HG02763 (cell line): Measurements from ENCODE around the gene PRSS2.
A peak's percentile ranks its signal among the peaks of the same experiment; 100 is the strongest.
"Not testable (repeated sequence)": the region's sequence is repeated elsewhere in the genome, so short reads cannot be mapped to it uniquely, and the experiment has no call there.

Source experiments
- ATAC-seq: cut with Tn5 transposase; IDR thresholded peaks from one replicate; pipeline ENCODE4 v1.9.1; 2021; ENCODE audit warnings: mild to moderate bottlenecking, moderate library complexity; ENCODE audit not compliant: unreplicated experiment

Gene PRSS2

GRCh38 chr7:142770661-142771352 is at the start of gene PRSS2:
Gene PRSS2, plus strand, starts transcription at chr7:142770970. Its CDS starts 13 bp downstream, at chr7:142770983.
- no peak for ATAC-seq

- no peak for ATAC-seq
These were observed 49.8 kb upstream of the PRSS2 start for GRCh38 chr7:142720986-142721385.

- no peak for ATAC-seq
These were observed 48.4 kb upstream of the PRSS2 start for GRCh38 chr7:142722248-142722794.

- ATAC-seq: no peak
These were observed 37.5 kb upstream of the PRSS2 start for GRCh38 chr7:142733271-142733670.

- peak; percentile 95 for ATAC-seq
These were observed 30.8 kb upstream of the PRSS2 start for GRCh38 chr7:142739923-142740492.

- ATAC-seq: no peak
These were observed 30.0 kb upstream of the PRSS2 start for GRCh38 chr7:142740786-142741185.

- not testable (repeated sequence) for ATAC-seq
These were observed 28.8 kb upstream of the PRSS2 start for GRCh38 chr7:142741932-142742331.

- no peak for ATAC-seq
These were observed 25.6 kb upstream of the PRSS2 start for GRCh38 chr7:142745091-142745635.

- no peak for ATAC-seq
These were observed 25.0 kb upstream of the PRSS2 start for GRCh38 chr7:142745745-142746144.

GRCh38 chr7:142746264-142746663 is 24.5 kb upstream of the PRSS2 start:
- no peak for ATAC-seq

- ATAC-seq: not testable (repeated sequence)
These were observed 22.4 kb upstream of the PRSS2 start for GRCh38 chr7:142748410-142748809.

- ATAC-seq: no peak
These were observed 21.4 kb upstream of the PRSS2 start, which contains the start of gene PRSS1 for GRCh38 chr7:142749218-142749993. Gene PRSS1, plus strand, starts transcription at chr7:142749472. Its CDS starts 13 bp downstream, at chr7:142749485.

- no peak for ATAC-seq
These were observed 20.3 kb upstream of the PRSS2 start for GRCh38 chr7:142750321-142750938.

GRCh38 chr7:142751526-142752175 is 19.1 kb upstream of the PRSS2 start:
- not testable (repeated sequence) for ATAC-seq

- no peak for ATAC-seq
These were observed 18.2 kb upstream of the PRSS2 start for GRCh38 chr7:142752376-142753225.

- no peak for ATAC-seq
These were observed 17.4 kb upstream of the PRSS2 start for GRCh38 chr7:142753366-142753765.

GRCh38 chr7:142753925-142754491 is 16.8 kb upstream of the PRSS2 start:
- ATAC-seq: not testable (repeated sequence)

GRCh38 chr7:142754681-142755575 is 15.8 kb upstream of the PRSS2 start:
- ATAC-seq: no peak
